NB4 (cell line): Measurements from ENCODE around the gene PSMB5.

ENCODE experiments used
- POLR2A ChIP-seq: IDR thresholded peaks from 2 replicates; pipeline ENCODE4 v1.6.1; 2011; ENCODE audit warnings: mild to moderate bottlenecking; ENCODE audit not compliant: insufficient read length; ENCODE audit errors: extremely low read depth
- TF ChIP-seq, protein P1 (sequence below): IDR thresholded peaks from one replicate; pipeline ENCODE4 v1.5.1; 2012; ENCODE audit warnings: low read depth, low read length

DNA sequence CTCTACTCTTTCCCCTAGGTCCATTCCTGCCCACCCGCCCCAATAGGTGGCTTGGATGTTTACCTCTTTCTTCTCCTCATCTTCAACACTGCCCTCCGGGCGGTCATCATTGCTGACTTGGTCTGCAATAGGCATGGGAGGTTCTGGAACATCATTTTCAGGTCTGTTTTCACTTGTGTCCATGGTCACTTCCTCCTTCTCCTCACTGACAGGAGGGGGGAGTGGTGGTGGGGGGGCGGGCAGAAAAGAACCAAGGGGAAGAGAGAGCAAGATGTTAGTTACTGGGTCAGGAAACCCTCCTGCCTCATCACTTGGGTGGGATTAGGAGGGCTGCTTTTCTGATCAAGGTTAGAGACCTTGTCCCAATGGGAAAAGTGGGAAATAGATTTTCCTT is 34.7 kb upstream of the PSMB5 start:
- TF ChIP-seq, protein P1, sequence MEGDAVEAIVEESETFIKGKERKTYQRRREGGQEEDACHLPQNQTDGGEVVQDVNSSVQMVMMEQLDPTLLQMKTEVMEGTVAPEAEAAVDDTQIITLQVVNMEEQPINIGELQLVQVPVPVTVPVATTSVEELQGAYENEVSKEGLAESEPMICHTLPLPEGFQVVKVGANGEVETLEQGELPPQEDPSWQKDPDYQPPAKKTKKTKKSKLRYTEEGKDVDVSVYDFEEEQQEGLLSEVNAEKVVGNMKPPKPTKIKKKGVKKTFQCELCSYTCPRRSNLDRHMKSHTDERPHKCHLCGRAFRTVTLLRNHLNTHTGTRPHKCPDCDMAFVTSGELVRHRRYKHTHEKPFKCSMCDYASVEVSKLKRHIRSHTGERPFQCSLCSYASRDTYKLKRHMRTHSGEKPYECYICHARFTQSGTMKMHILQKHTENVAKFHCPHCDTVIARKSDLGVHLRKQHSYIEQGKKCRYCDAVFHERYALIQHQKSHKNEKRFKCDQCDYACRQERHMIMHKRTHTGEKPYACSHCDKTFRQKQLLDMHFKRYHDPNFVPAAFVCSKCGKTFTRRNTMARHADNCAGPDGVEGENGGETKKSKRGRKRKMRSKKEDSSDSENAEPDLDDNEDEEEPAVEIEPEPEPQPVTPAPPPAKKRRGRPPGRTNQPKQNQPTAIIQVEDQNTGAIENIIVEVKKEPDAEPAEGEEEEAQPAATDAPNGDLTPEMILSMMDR: no peak
- no peak for TF ChIP-seq POLR2A
